ENCODE data around the gene SSR1.
"Not testable (repeated sequence)": the region's sequence is repeated elsewhere in the genome, so short reads cannot be mapped to it uniquely, and the experiment has no call there.

SSR1 gene

DNA sequence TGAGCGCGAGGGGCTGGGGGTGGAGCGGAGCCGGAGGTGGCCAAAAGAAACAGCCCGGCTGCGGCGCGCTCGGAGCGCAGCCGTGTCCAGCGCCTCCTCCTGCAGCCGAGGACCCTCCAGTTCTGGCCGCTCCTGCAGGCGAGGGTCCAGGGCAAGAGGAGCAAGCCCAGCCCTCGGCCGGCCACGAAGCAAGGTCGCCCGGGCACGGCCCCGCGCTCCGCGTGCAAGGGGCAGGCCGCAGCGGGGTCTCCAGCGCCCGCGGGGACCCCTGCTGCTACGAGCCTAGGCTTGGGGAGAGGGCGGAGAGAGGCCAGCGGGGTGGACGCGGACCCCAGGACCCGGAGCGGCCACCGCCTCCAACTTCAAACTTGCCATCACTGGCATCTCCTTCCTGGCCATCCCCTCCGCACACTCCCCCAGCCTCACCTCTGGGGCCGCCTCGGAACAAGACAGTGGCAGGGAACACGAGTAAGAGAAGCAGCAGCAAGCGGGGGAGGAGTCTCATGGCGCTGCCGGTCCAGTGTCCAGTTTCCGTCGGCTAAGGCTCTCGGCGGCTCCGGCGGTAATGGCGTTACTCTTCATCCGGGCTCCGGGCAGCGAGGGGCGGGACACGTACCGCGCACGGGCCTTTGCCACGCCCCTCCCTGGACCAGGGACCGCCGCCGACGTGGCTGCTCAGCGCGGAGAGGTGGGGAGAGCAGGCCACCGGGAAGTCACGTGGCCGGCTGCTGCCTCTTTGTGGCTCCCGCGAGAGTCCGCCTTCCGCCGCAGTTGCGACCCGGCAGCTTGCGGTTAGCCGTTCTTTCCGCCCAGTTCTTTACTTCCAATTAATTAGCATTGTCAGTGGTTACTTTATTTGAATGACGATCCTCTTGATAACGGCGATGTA is at the start of gene SSR1:
TSS of gene SSR1 (minus strand) at position 584 of the 889 bp plus-strand sequence. CDS start at position 505, 79 bp downstream.
- DNase-seq = peak; percentile 95 to 96

DNA sequence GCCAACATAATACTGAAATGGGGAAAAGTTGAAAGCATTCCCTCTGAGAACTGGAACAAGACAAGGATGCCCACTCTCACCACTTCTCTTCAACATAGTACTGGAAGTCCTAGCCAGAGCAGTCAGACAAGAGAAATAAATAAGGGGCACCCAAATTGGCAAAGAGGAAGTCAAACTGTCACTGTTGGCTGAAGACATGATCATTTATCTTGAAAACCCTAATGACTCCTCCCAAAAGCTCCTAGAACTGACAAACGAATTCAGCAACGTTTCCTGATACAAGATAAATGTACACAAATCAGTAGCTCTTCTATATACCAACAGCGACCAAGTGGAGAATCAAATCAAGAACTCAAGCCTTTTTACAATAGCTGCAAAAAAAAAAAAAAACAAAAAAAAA is 38.9 kb upstream of the SSR1 start:
- not testable (repeated sequence) for DNase-seq

DNA sequence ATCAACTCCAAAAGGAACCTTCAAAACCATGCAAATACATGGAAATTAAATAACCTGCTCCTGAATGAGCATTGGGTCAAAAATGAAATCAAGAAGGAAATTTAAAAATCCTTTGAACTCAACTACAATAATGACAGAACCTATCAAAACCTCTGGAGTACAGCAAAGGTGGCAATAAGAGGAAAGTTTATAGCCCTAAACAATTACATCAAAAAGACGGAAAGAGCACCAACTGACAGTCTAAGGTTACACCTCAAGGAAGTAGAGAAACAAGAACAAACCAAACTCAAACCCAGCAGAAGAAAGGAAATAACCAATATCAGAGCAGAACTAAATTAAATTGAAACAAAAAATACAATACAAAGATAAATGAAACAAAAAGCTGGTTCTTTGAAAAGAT is 37.6 kb upstream of the SSR1 start:
- DNase-seq = not testable (repeated sequence)

DNA sequence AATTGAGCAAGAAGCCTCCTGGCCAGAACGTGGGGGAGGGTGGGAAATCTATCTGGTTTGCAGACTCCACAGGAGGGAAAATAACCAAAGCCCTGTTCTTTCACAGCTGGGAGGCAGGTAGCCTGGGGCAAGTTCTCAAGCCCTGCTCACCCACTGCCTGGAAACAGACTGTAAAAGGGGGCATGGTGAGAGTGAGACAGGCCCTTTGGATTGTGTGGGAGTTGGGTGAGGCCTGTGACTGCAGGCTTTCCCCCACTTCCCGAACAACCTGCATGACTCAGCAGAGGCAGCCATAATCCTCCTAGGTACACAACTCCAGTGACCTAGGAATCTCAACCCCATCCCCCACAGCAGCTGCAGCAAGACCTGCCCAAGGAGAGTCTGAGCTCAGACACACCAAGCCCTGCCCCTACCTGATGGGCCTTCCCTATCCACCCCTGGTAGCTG is 34.6 kb upstream of the SSR1 start:
- DNase-seq = not testable (repeated sequence)

DNA sequence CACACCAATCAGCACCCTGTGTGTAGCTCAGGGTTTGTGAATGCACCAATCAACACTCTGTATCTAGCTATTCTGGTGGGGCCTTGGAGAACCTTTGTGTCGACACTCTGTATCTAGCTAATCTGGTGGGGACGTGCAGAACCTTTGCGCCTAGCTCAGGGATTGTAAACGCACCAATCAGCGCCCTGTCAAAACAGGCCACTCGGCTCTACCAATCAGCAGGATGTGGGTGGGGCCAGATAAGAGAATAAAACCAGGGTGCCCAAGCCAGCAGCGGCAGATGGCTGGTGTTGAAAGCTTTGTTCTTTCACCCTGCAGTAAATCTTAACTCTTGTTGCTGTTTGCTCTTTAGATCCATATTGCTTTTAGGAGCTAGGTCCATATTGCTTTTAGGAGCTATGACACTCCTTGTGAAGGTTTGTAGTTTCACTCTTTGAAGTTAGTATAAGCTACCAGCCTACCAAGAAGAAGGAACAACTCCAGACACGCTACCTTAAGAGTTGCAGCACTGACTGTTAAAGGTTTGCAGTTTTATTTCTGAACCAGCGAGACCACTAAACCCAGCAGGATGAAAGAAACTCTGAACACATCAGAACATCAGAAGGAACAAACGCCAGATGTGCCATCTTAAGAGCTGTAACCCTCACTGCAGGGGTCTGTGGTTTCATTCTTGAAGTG is 31.9 kb upstream of the SSR1 start:
- not testable (repeated sequence) for DNase-seq

DNA sequence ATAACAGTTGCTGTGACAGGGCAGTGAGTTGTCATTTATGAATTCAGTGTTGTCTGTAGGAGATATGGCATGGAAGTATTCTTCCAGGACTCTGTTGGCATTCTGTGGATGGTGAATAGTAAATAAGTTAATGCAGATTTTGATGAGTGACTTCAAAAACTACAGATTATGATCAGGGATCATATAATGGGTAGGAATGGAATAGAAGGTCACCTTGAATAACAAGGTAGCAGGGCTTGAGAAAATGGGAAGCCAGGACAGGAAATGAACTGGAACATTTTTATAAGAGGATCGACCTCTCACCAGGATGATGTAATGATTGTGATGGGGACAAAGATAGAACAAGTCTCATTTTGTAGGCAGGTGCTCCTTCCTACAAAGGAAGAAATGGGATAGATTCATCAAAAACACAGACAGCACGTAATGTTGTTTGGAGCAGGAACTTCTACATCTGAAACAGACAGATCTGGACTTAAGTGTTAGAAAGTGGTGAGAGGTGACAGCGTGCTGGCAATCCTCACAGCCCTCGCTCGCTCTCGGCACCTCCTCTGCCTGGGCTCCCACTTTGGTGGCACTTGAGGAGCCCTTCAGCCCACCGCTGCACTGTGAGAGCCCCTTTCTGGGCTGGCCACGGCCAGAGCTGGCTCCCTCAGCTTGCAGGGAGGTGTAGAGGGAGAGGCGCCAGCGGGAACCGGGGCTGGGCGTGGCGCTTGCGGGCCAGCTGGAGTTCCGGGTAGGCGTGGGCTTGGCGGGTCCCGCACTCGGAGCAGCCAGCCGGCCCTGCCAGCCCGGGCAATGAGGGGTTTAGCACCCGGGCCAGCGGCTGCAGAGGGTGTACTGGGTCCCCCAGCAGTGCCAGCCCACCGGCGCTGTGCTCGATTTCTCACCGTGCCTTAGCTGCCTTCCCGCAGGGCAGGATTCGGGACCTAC is 30.8 kb upstream of the SSR1 start:
- DNase-seq = no peak

DNA sequence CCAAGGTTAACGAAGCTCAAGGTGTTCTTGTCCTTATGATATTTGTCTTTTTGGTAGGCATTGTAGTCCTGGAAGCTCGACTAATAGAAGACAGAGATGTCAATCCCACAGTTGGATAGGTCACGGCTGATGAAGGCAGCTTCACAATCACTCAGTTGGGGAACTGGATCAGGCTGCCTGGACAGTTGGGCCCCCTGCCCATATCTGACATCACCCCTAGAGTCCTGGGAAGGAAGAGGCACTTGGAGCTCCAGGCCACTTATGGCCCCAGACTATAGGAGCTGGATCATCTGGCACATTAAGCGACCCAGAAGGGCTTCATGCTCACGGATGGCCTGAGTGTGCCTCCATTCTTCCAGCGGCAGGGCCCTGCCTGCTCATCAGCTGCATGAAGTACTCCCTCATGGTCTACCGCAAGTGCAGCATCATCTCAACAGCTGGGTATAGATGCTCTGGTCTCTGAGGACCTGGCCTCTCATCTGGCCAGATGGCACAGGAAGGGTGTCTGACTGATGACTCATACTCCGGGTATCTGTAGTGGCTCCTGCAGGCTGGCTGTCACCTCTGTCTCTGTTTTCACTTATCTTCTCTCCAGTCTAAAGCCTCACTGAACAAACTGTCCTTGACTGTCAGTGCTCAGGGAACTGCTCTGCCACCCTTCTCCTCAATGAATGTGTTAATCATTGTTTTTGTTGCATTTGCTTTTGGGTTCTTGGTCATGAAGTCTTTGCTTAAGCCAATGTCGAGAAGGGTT is 29.2 kb upstream of the SSR1 start:
- DNase-seq = no peak

DNA sequence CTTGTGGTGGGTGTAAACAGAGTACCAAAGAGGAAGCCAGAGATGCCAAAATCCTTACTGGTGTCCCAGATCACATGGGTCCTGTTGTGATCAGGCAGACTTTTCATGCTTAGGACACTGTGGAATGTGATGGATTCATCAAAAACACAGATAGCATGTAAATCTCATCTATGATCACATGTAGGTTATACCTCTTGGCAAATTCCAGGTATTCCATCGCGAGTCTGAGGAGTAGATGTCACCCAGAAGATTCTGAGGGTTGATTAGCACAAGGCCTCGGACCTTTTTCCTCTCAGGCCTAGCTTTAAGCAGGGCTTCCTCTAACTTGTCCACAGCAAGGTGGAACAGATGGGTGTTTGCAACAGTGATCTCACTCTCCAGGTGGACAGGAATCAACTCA is 28.3 kb upstream of the SSR1 start:
- no peak for DNase-seq

DNA sequence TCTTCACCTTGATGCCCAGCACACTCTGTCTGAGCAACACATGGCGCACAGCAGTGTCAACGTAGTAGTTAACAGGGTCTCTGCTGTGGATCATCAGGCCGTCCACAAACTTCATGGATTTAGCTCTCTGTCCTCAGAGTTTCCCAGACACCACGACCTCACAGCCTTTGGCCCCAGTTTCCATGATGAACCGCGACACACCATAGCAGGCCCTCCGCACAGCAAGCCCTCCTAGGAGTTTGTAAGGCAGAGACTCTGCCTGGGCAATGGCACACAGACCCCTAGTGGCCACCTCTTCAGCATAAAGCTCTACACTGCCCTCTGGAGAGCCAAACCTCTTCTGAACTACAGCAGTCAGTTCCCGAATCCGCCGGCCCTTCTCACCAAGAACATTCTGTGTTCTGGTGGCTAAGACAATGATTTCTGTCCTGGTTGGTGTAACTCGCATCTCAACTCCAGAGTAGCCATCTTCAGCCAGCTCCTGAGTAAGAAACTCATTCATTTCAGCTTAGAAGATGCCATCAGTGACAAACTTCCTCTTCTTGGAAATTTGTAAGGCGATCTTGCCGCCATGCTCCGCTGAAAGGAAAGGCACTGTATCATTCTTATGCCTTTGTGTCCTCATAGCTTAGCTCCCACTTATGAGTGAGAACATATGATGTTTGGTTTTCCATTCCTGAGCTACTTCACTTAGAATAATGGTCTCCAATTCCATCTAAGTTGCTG is 26.2 kb upstream of the SSR1 start:
- peak; percentile 33 to 65 for DNase-seq

DNA sequence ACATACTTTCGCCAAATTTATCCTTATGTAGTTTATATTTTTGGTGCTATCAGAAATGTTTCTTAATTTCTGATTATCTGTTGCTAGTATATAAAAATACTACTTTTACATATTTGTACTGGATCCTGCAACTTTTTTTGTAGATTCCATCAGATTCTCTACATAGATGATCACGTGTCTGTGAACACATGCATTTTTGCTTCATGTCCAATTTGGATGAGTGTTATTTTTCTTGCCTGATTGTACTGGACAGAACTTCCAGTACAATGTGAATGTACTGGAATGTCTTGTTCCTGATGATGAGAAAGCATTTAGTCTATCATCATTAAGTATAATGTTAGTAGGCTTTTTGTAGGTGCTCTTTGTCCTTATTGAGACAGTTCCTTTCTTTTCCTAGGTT is 25.0 kb upstream of the SSR1 start:
- no peak for DNase-seq

DNA sequence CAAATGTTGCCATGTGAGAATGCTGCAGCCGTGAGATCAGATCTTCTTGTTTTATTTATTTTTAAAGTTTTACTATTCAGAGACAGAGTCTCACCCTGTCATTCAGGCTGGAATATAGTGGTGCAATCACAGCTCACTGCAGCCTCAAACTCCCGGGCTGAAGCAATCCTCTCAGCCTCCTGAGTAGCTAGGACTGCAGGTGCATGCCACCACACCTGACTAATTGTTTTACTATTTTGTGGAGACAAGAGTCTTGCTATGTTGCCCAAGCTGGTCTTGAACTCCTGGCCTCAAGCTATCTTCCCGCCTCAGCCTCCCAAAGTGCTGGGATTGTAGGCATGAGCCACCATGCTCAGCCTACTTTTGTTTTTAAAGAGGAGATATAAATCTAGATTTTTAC is 22.5 kb upstream of the SSR1 start:
- DNase-seq = no peak

DNA sequence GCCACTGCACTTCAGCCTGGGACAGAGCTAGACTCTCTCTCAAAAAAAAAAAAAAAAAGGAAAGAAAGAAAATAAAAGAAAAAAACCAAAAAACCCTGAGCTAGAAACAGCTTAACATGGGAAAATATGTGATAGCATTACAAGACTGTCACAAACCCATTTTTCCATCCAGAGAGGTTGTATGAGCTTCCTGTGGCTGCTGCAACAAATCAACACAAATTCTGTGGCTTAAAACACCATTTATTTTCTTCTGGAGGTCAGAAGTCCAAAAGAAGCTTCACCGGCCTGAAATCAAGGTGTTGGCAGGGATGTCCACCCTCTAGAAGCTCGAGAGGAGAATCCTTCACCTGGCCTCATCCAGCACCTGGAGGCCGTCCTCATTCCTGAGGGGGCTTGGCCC is 21.7 kb upstream of the SSR1 start:
- no peak for DNase-seq

DNA sequence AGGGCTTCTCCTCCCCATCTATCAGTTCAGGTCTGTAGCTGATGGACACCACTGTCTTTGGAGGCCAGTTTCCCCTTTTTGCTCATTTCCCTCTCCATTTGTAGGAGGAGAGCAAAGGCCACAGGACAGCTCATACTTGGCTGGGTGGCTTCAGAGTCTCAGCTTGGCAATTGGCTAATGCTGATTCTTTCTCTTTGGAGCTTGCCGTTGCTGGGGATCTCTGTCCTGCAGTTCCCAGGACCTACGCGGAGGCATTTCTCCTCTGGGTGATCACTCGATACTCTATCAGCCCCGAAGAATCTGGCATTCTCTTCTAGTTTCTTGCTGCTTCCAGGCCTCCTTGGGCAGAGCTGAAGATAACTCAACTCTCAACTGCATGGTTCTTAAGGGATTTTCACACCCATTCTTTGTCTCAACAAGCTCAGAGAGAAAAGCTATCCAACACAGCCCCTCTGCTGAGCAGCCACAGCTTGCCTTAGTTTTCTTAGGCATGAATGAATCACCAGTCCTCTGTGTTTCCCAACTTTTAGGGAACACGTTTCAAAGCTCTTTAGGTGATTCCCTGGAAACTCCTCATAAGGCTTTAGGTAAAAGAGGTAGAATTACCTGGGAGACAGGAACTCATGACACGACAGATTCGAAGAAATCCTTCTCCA is 19.2 kb upstream of the SSR1 start:
- peak; percentile 64 to 77 for DNase-seq

DNA sequence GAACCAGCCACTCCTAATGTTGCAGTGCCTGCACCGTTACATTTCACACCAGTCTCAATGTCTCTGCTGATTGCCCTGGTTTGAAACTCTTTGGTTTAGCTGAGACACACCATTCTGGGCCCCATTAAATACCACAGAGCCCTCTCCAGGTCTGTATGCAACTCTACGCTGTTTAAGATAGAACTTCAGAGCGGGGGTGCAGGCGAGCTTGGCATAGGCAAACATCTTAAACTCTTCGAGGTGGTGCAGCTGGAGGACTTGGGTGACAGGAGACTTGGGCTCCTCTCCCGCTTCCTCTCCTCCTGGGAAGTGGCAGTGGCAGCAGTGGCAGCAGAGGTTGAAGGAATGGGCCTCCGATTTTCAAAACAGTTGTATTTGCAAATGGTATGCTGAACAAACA is 18.5 kb upstream of the SSR1 start:
- no peak for DNase-seq

DNA sequence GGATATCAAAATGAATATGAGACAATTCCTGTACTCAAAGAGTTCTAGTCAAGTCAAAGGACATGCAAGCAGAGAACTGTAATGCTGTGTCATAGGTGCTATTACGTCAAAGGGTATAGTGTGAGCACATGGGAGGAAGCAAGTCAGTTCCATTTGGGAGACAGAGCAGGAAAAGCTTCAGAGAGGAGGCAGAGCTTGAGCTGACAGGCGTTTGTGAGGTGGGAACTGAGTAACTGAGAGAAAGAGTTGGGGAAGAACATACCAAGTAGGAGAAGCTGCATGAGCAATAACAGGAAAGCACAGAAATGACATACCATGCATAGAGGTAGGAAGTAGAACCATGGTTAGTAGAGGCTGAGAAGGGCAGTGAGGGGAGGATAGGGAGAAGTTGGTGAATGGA is 15.2 kb upstream of the SSR1 start:
- peak; percentile 59 to 61 for DNase-seq

DNA sequence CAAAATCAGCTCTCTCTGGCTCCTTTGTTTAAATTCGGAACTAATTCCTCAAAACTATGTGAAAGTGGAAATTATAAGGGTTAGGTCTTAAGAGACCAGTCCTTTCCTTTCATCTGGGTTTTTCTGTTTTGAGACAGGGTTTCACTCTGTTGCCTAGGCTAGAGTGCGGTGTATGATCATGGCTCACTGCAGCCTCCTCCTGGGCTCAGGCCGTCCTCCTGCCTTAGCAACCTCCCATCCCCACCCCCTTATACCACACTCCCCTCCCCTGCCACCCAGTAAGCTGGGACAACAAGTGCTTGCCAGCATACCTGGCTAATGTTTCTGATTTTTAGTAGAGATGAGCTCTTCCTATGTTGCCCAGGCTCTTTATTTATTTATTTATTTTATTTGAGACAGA is 12.8 kb upstream of the SSR1 start:
- no peak for DNase-seq

DNA sequence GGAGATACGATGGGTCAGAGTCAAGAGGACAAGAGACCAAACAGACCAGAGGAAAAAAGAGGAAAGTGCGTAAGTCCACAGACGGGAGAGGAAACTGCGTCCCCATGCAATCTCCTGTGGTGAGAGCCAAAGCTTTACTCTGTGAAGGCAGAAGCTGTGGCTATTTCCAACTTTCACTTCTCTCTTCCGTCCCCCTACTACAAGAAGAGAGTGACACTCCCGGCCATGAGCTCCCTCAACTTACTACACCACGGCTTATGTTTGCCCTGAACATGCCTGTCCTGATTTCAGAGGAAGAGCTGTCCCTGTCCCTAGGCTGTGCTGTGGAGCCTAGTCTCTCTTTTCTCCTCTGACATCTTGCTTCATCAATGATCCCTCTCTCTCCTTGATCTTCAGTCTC is 11.5 kb upstream of the SSR1 start:
- peak; percentile 83 to 87 for DNase-seq

DNA sequence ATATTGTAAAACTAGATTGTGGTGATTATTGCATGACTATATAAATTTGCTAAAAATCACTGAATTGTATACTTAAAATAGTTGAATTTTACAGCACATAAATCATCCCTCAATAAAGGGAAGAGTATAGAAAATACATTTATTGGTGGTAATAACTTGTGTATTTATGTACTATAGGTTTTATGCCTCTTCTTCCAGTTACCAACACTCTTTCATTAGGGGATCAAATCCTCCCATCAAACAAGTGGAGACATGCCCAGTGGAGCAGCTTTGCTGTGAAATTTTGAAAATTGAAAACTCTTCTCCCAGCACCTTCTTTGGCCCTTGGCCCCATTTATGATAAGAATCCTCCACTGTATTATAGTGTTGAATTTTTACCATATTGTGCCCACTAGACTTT is 10.1 kb upstream of the SSR1 start:
- DNase-seq = no peak

DNA sequence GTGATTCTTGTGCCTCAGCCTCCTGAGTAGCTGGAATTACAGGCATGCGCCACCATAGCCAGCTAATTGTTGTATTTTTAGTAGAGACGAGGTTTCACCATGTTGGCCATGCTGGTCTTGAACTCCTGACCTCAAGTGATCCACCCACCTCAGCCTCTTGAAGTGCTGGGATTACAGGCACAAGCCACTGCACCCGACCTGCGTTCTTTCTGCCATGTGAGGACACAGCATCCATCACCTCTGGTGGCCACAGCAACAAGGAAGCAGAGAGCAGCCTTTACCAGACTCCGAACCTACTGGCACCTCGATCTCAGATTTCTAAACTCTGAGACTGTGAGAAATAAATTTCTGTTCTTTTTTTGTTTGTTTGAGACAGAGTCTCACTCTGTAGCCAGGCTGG is 8.9 kb upstream of the SSR1 start:
- not testable (repeated sequence) for DNase-seq

DNA sequence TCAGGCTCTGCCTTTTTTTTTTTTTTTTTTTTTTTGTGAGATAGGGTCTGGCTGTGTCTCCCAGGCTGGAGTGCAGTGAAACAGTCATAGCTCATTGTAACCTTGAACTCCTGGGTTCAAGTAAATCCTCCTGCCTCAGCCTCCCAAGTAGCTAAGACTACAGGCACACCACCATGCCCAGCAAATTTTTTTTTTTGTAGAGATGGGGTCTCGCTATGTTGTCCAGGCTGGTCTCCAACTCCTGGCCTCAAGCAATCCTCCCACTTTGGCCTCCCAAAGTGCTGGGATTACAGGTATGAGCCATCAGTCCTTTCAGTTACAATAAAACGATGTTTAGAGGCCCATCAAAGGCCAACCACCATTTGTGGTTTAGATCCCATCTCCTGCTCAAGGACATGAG is 6.4 kb upstream of the SSR1 start:
- DNase-seq = not testable (repeated sequence)

DNA sequence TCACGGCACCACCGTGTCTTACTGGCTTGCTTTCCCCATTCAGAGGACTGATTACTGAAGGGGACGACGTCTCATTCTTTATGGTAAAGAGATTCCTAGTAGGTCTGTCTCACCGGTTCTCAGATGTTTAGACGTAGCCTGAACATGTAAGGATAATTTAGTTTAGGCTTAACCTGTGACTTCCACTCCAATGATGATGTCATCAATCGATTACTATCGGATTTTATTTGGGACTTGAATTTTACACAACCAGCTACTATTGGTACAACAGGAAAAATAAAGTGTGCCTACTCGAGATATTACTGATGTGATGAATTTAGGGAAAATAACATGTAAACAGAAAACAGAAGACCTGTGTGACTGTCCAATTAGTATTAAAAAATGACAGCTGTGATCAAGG is 4.5 kb upstream of the SSR1 start:
- DNase-seq = no peak
